BE2C (cell line): ENCODE data around the gene HS3ST5.

Source experiments
- DNase-seq: peaks from one replicate; pipeline ENCODE4 v3.0.0-alpha.2; 2020
- H3K27me3 ChIP-seq: fragments of 250-450 bp; sonication (Bioruptor Pico); 2 replicates; pipeline ENCODE4 v1.5.1; 2020; ENCODE audit warnings: mild to moderate bottlenecking
- H3K36me3 ChIP-seq: fragments of 250-450 bp; sonication (Bioruptor Pico); 2 replicates; pipeline ENCODE4 v1.5.1; 2020; ENCODE audit warnings: mild to moderate bottlenecking
- H3K4me1 ChIP-seq: fragments of 250-450 bp; sonication (Bioruptor Pico); 2 replicates; pipeline ENCODE4 v1.5.1; 2020
- H3K4me3 ChIP-seq: 2 replicates; pipeline ENCODE4 v1.5.1; 2011; ENCODE audit warnings: low read depth, low read length
- H3K9me3 ChIP-seq: fragments of 250-450 bp; sonication (Bioruptor Pico); 2 replicates; pipeline ENCODE4 v1.5.1; 2020
- CTCF ChIP-seq: IDR thresholded peaks from 2 replicates; pipeline ENCODE4 v1.5.1; 2012; ENCODE audit warnings: mild to moderate bottlenecking, low read depth, low read length

HS3ST5 gene

GRCh38 chr6:114216789-114217467 lies 125.9 kb downstream of the HS3ST5 start:
- TF ChIP-seq CTCF: no peak

GRCh38 chr6:114210467-114210866 lies 132.4 kb downstream of the HS3ST5 start:
- no peak for DNase-seq
- Histone ChIP-seq H3K27me3 (no peaks in the 10 kb centered on the region), H3K36me3 (peaks cover 6% of the 10 kb centered on the region), H3K4me3 (no peak overlapping the region), H3K9me3 (no peaks in the 10 kb centered on the region), H3K4me1 (no peaks in the 10 kb centered on the region; the same call in 1 of the 2 replicates)
- no peak for TF ChIP-seq CTCF

More at GRCh38 chr6:114216789-114217467, 125.9 kb downstream of the HS3ST5 start:
- Histone ChIP-seq H3K36me3 (peaks cover 9% of the 10 kb centered on the region), H3K9me3 (no peaks in the 10 kb centered on the region), H3K4me3 (no peak overlapping the region), H3K27me3 (no peaks in the 10 kb centered on the region), H3K4me1 (peaks cover 11% of the 10 kb centered on the region)
- DNase-seq: no peak

- no peaks in the 10 kb centered on the region for H3K9me3 ChIP-seq
- TF ChIP-seq CTCF: no peak
- no peak for DNase-seq
- peaks cover 9% of the 10 kb centered on the region; the same call in 1 of the 2 replicates for H3K36me3 ChIP-seq
- no peak overlapping the region for H3K4me3 ChIP-seq
- no peaks in the 10 kb centered on the region for H3K4me1 ChIP-seq
- no peaks in the 10 kb centered on the region for H3K27me3 ChIP-seq
Observed at GRCh38 chr6:114203460-114203859, 139.4 kb downstream of the HS3ST5 start.

- TF ChIP-seq CTCF: no peak
- DNase-seq: no peak
Observed at GRCh38 chr6:114202389-114202788, 140.4 kb downstream of the HS3ST5 start.

GRCh38 chr6:114200891-114201290 lies 141.9 kb downstream of the HS3ST5 start:
- Histone ChIP-seq H3K4me3 (no peak overlapping the region), H3K9me3 (no peaks in the 10 kb centered on the region), H3K36me3 (peaks cover 9% of the 10 kb centered on the region; the same call in 1 of the 2 replicates), H3K27me3 (no peaks in the 10 kb centered on the region), H3K4me1 (no peaks in the 10 kb centered on the region; the same call in 1 of the 2 replicates)
- no peak for TF ChIP-seq CTCF
- DNase-seq: no peak

More at GRCh38 chr6:114202389-114202788, 140.4 kb downstream of the HS3ST5 start:
- Histone ChIP-seq H3K9me3 (no peaks in the 10 kb centered on the region), H3K36me3 (peaks cover 9% of the 10 kb centered on the region; the same call in 1 of the 2 replicates), H3K27me3 (no peaks in the 10 kb centered on the region), H3K4me1 (no peaks in the 10 kb centered on the region), H3K4me3 (no peak overlapping the region)
